ENCODE data around the gene S100A10. TPM values are rescaled to one million over a fixed set of nuclear protein-coding genes. Genes with fewer than 3 reads are reported as not detected.

Gene S100A10
- total and polyA plus RNA-seq, 2 of the 4 experiments (the other 2 are of a cell fraction) = 86.0 to 277 TPM

DNA sequence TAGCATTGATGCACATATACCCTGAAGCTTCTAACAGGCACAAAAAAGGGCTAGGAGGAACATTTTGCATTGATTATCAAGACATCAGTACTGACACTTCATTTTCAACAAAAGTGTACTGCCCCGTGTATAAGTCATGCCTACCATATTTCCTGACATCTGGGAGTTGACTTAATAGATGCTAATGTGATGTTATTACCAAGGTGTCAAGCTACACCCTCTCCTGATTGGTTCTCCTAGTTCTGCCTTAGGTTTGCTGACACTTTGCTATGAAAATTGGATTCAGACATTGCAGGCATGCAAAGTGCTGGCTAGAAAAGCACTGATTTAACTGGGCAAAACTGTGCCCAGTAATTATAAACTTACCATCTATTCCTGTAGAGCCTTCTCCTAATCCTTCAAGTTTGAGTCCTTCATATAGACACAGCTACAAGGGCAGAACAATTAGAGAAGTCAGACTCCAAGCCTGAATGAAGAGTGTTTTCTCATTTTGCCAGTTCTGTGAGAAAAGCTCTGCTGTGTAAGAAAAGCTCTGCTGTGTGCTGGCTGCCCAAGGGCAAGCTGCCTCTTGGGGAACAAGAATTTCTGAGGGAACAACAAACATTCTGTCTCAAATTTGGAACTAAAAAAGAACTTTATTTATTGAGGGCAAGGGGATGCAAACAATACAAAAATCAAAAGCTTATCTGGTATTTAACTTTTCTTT is 11.2 kb downstream of the S100A10 start (continued):
- TF ChIP-seq POLR2A (IDR thresholded peaks at IDR 0.05; ENCODE audit: low read depth, low read length) = no peak

DNA sequence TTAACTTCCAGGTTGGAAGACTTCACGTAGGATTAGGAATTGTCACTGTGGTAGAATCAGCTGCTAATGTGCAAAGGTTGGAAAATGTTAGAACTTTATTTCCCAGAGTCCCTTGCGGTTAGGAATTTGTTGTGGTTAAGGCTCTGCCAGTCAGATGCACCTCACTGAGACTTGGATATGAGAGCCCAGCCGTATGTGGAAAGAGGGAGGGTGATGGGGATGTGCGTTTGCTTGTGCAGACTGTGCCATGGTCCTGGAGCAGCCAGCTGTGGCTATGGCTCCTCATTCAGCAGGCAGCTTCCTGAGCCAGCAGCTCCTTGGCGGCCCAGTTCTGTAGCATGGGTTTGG is 12.5 kb downstream of the S100A10 start:
- ChIA-PET CTCF (interaction anchor here (0.6 to 1.7 kb wide), 3 partner anchors 13 to 33 kb away, joined by 3 to 7 read pairs (median 6); no protein-coding TSS in a partner anchor), POLR2A (ENCODE audit: unreplicated experiment) (no interaction called here)
- no peak overlapping the region for H3K56ac ChIP-seq (ENCODE audit: extremely low read depth, insufficient read depth, low read length)
- H3K27ac ChIP-seq (ENCODE audit: insufficient read depth, low read length) = no peak overlapping the region
- dilution Hi-C loops (cut with HindIII; ENCODE audit: low sequenced_read_pairs, unreplicated experiment) = no loop called here
- no peak overlapping the region for H3K14ac ChIP-seq (replicated peaks; ENCODE audit: low read depth, low read length)
- no peaks in the 10 kb centered on the region for H3K9me3 ChIP-seq (ENCODE audit: control insufficient read depth, insufficient read depth, low read length)
- peaks cover 13% of the 10 kb centered on the region for H3K9me1 ChIP-seq (ENCODE audit: insufficient read depth, low read length)
- BruUV-seq (replicated peaks) = no TSS peak
- H4K8ac ChIP-seq (ENCODE audit: low read depth in 2 of 2, low read length in 2 of 2) = no peak overlapping the region
- no peak overlapping the region for H2AFZ ChIP-seq (replicated peaks; ENCODE audit: low read length, poor library complexity)
- no peak overlapping the region for H2BK15ac ChIP-seq (ENCODE audit: low read depth, low read length)
- peaks cover 32 to 50% of the 10 kb centered on the region in 2 experiments for H3K79me1 ChIP-seq (ENCODE audit: low read depth in 1 of 2, low read length in 2 of 2)
- TF ChIP-seq, protein P1, sequence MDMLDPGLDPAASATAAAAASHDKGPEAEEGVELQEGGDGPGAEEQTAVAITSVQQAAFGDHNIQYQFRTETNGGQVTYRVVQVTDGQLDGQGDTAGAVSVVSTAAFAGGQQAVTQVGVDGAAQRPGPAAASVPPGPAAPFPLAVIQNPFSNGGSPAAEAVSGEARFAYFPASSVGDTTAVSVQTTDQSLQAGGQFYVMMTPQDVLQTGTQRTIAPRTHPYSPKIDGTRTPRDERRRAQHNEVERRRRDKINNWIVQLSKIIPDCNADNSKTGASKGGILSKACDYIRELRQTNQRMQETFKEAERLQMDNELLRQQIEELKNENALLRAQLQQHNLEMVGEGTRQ (IDR thresholded peaks at IDR 0.05; ENCODE audit: low read depth, low read length) = no peak
- TF ChIP-seq CEBPB (IDR thresholded peaks at IDR 0.05; ENCODE audit: low read depth, low read length) (no peak), MAFK (IDR thresholded peaks at IDR 0.05; ENCODE audit: low read depth, low read length) (no peak), BHLHE40 (IDR thresholded peaks at IDR 0.05; ENCODE audit: low read depth, low read length) (no peak)
- TF ChIP-seq, protein P2, sequence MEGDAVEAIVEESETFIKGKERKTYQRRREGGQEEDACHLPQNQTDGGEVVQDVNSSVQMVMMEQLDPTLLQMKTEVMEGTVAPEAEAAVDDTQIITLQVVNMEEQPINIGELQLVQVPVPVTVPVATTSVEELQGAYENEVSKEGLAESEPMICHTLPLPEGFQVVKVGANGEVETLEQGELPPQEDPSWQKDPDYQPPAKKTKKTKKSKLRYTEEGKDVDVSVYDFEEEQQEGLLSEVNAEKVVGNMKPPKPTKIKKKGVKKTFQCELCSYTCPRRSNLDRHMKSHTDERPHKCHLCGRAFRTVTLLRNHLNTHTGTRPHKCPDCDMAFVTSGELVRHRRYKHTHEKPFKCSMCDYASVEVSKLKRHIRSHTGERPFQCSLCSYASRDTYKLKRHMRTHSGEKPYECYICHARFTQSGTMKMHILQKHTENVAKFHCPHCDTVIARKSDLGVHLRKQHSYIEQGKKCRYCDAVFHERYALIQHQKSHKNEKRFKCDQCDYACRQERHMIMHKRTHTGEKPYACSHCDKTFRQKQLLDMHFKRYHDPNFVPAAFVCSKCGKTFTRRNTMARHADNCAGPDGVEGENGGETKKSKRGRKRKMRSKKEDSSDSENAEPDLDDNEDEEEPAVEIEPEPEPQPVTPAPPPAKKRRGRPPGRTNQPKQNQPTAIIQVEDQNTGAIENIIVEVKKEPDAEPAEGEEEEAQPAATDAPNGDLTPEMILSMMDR (conservative IDR thresholded peaks at IDR 0.05; ENCODE audit: low read depth, low read length) = no peak
- no peak for DNase-seq
- no peak overlapping the region for H2AK5ac ChIP-seq (ENCODE audit: low read depth, low read length)
- H3K4me1 ChIP-seq (ENCODE audit: control insufficient read depth, insufficient read depth, low read length) = peaks cover 4% of the 10 kb centered on the region
- H3K9ac ChIP-seq (ENCODE audit: low read depth, low read length) = no peak overlapping the region
- no peak overlapping the region for H3K4me2 ChIP-seq (ENCODE audit: low read depth, low read length)
- H3K23ac ChIP-seq (ENCODE audit: low read depth, low read length) = no peak overlapping the region
- no peak overlapping the region for H2BK120ac ChIP-seq (ENCODE audit: low read depth, low read length)
- H2AK9ac ChIP-seq (replicated peaks; ENCODE audit: low read depth, low read length, poor library complexity) = no peak overlapping the region
- 100% methylated on average over 1 of the region's 5 CpGs; no CpG with 5 or more reads in 1 of the 2 experiments for WGBS, 2 experiments (ENCODE audit: extremely low coverage in 2 of 2, insufficient read length in 1 of 2)
- H2BK5ac ChIP-seq (ENCODE audit: low read depth, low read length, poor library complexity, severe bottlenecking) = no peak overlapping the region
- intact Hi-C loops (cut with micrococcal nuclease) = no loop called here
- H3K18ac ChIP-seq (ENCODE audit: low read depth, low read length) = no peak overlapping the region
- peaks cover 15% of the 10 kb centered on the region; the same call in 1 of the 2 replicates for H4K20me1 ChIP-seq (ENCODE audit: insufficient read depth, low read length)
- no peak for ATAC-seq (ENCODE audit: low read depth)
- H4K91ac ChIP-seq (ENCODE audit: insufficient read depth, low read depth, low read length) = no peak overlapping the region
- H4K5ac ChIP-seq (ENCODE audit: low read depth, low read length) = no peak overlapping the region
- in situ Hi-C loops (cut with MboI; ENCODE audit: low sequenced_read_pairs) = loop anchor here (25.0 kb wide), 1 partner anchor 669 kb away; no protein-coding TSS in a partner anchor
- no peak overlapping the region for H2BK20ac ChIP-seq (ENCODE audit: low read depth, low read length)
- H3K36me3 ChIP-seq (ENCODE audit: control insufficient read depth, insufficient read depth, low read length) = peaks cover 35% of the 10 kb centered on the region
- H3K27me3 ChIP-seq (ENCODE audit: control insufficient read depth, insufficient read depth, low read length) = no peaks in the 10 kb centered on the region
- no peak overlapping the region for H3K4me3 ChIP-seq (ENCODE audit: insufficient read depth, low read depth, low read length)
- H3K4ac ChIP-seq (ENCODE audit: low read depth, low read length) = no peak overlapping the region

Data from IMR-90 (cell line).